ENCODE measurements around the gene SFT2D1.

Gene SFT2D1

DNA sequence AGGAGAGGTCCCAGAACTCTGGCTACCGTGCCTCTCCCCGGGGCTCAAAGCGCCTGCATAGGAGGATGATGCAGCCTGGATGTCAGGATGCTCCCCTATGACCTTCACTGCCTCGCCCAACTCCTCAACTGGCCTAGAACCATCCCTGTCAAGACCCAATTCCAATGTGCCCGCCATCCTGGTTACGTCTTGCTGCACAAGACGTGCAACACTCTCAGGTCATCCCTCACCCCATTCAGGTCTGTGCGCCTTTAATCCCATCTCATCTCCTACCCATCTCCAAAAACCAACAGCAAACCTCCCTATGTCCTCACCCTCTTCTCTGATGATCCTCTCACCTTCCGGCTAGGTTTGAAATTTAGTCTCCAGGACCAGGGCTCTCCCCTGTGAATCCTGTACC is 3.5 kb downstream of the SFT2D1 start:
- H2BK120ac ChIP-seq (ENCODE audit: low read depth, low read length): no peak overlapping the region
- no peak overlapping the region for H2BK12ac ChIP-seq (ENCODE audit: low read length in 2 of 2)
- no peak overlapping the region for H3K23ac ChIP-seq (ENCODE audit: low read length in 2 of 2)
- peaks cover 22 to 46% of the 10 kb centered on the region in 2 experiments for H3K36me3 ChIP-seq (ENCODE audit: control insufficient read depth in 1 of 2, insufficient read depth in 2 of 2, low read depth in 1 of 2, low read length in 2 of 2)
- H3K27me3 ChIP-seq (ENCODE audit: control insufficient read depth in 1 of 2, insufficient read depth in 1 of 2, low read length in 2 of 2): no peaks in the 10 kb centered on the region
- H2BK15ac ChIP-seq (ENCODE audit: low read depth, poor library complexity, severe bottlenecking): no peak overlapping the region
- H3K4ac ChIP-seq (ENCODE audit: low read depth in 1 of 2, low read length in 2 of 2): no peak overlapping the region
- no peak overlapping the region for H4K91ac ChIP-seq (ENCODE audit: low read length)
- H3K14ac ChIP-seq (ENCODE audit: low read length in 2 of 2): no peak overlapping the region
- H3K9me3 ChIP-seq (ENCODE audit: control insufficient read depth, low read length): no peaks in the 10 kb centered on the region
- H3K79me1 ChIP-seq (replicated peaks; ENCODE audit: low read length, poor library complexity, severe bottlenecking): peaks cover 19% of the 10 kb centered on the region
- DNase-seq: no peak
- no peak overlapping the region for H3K9ac ChIP-seq (ENCODE audit: low read length)
- no peak overlapping the region for H3K27ac ChIP-seq (ENCODE audit: low read length, poor library complexity, severe bottlenecking)
- no peak overlapping the region for H2AK5ac ChIP-seq (ENCODE audit: low read length, severe bottlenecking)
- H3K4me3 ChIP-seq (ENCODE audit: insufficient read depth in 1 of 2, low read depth in 1 of 2, low read length in 2 of 2): no peak overlapping the region
- H3K4me2 ChIP-seq (ENCODE audit: low read length, poor library complexity, severe bottlenecking): no peak overlapping the region
- peaks cover 11% of the 10 kb centered on the region for H3K4me1 ChIP-seq (ENCODE audit: control insufficient read depth, insufficient read depth, low read depth, low read length)
- H2AFZ ChIP-seq (ENCODE audit: low read depth, low read length): no peak overlapping the region
- H3K18ac ChIP-seq (ENCODE audit: low read depth in 1 of 2, low read length in 2 of 2): no peak overlapping the region
- H2BK5ac ChIP-seq (ENCODE audit: low read depth, low read length, poor library complexity, severe bottlenecking): no peak overlapping the region
- no peak overlapping the region for H4K8ac ChIP-seq (ENCODE audit: low read length)
- WGBS: 99% methylated on average over 9 of the region's 9 CpGs

GRCh38 chr6:166336847-166337246 is 5.5 kb downstream of the SFT2D1 start:
- no peak overlapping the region for H4K8ac ChIP-seq (ENCODE audit: low read length)
- WGBS: 100% methylated on average over 3 of the region's 3 CpGs
- no peaks in the 10 kb centered on the region for H3K9me3 ChIP-seq (ENCODE audit: control insufficient read depth, low read length)
- H2BK12ac ChIP-seq (ENCODE audit: low read length in 2 of 2): no peak overlapping the region
- no peak overlapping the region for H2BK5ac ChIP-seq (ENCODE audit: low read depth, low read length, poor library complexity, severe bottlenecking)
- H2BK120ac ChIP-seq (ENCODE audit: low read depth, low read length): no peak overlapping the region
- DNase-seq: no peak
- H3K18ac ChIP-seq (ENCODE audit: low read depth in 1 of 2, low read length in 2 of 2): no peak overlapping the region
- no peak overlapping the region for H2AK5ac ChIP-seq (ENCODE audit: low read length, severe bottlenecking)
- no peaks in the 10 kb centered on the region for H3K27me3 ChIP-seq (ENCODE audit: control insufficient read depth in 1 of 2, insufficient read depth in 1 of 2, low read length in 2 of 2)
- H3K9ac ChIP-seq (ENCODE audit: low read length): no peak overlapping the region
- peaks cover 23% of the 10 kb centered on the region for H3K79me1 ChIP-seq (replicated peaks; ENCODE audit: low read length, poor library complexity, severe bottlenecking)
- peaks cover 15% of the 10 kb centered on the region for H3K4me1 ChIP-seq (ENCODE audit: control insufficient read depth, insufficient read depth, low read depth, low read length)
- no peak overlapping the region for H4K91ac ChIP-seq (ENCODE audit: low read length)
- H3K4ac ChIP-seq (ENCODE audit: low read depth in 1 of 2, low read length in 2 of 2): no peak overlapping the region
- H2BK15ac ChIP-seq (ENCODE audit: low read depth, poor library complexity, severe bottlenecking): no peak overlapping the region
- H3K27ac ChIP-seq (ENCODE audit: low read length, poor library complexity, severe bottlenecking): no peak overlapping the region
- peaks cover 30 to 49% of the 10 kb centered on the region in 2 experiments for H3K36me3 ChIP-seq (ENCODE audit: control insufficient read depth in 1 of 2, insufficient read depth in 2 of 2, low read depth in 1 of 2, low read length in 2 of 2)
- H3K23ac ChIP-seq (ENCODE audit: low read length in 2 of 2): no peak overlapping the region
- H2AFZ ChIP-seq (ENCODE audit: low read depth, low read length): no peak overlapping the region
- no peak overlapping the region for H3K14ac ChIP-seq (ENCODE audit: low read length in 2 of 2)
- no peak overlapping the region for H3K4me3 ChIP-seq (ENCODE audit: insufficient read depth in 1 of 2, low read depth in 1 of 2, low read length in 2 of 2)
- H3K4me2 ChIP-seq (ENCODE audit: low read length, poor library complexity, severe bottlenecking): no peak overlapping the region

DNA sequence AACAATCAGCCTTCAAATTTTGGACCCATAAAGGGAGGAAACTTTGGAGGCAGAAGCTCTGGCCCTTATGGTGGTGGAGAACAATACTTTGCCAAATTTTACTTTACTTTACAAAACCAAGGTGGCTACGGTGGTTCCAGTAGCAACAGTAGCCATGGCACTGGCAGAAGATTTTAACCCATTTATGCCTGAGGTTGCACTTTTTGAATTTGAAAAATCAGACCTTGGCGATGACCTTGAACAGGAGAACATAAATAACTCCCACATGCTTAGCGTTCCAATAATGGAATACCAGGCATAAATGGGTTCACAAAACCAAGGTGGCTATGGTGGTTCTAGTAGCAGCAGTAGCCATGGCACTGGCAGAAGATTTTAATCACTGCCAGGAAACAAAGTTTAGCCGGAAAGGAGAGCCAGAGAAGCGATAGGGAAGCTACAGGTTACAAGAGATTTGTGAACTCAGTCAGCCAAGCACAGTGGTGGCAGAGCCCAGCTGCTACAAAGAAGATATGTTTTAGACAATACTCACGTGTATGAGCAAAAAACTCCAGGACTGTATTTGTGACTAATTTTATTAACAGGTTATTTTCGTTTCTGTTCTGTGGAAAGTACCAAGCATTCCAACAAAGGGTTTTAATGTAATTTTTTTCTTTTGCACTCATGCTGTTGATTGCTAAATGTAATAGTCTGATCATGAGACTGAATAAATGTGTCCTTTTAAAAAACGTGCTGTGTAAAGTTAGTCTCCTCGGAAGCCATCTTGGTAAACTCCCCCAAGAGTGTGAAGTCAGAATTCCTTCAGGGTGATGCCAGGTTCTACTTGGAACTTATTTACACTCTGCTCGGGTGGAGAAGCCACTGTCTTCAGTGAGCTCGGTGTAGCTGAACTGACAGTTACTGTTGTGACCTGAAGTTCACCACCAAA is 6.7 kb downstream of the SFT2D1 start:
- Histone ChIP-seq H2AFZ (ENCODE audit: low read depth, low read length) (no peak overlapping the region), H3K27me3 (ENCODE audit: control insufficient read depth in 1 of 2, insufficient read depth in 1 of 2, low read length in 2 of 2) (no peaks in the 10 kb centered on the region), H3K4me3 (ENCODE audit: insufficient read depth in 1 of 2, low read depth in 1 of 2, low read length in 2 of 2) (no peak overlapping the region), H4K91ac (ENCODE audit: low read length) (no peak overlapping the region), H3K9me3 (ENCODE audit: control insufficient read depth, low read length) (no peaks in the 10 kb centered on the region), H3K14ac (ENCODE audit: low read length in 2 of 2) (no peak overlapping the region), H3K23ac (ENCODE audit: low read length in 2 of 2) (no peak overlapping the region), H3K4ac (ENCODE audit: low read depth in 1 of 2, low read length in 2 of 2) (no peak overlapping the region), H4K8ac (ENCODE audit: low read length) (no peak overlapping the region), H3K4me2 (ENCODE audit: low read length, poor library complexity, severe bottlenecking) (no peak overlapping the region), H3K18ac (ENCODE audit: low read depth in 1 of 2, low read length in 2 of 2) (no peak overlapping the region), H2BK120ac (ENCODE audit: low read depth, low read length) (no peak overlapping the region), H3K36me3 (ENCODE audit: control insufficient read depth in 1 of 2, insufficient read depth in 2 of 2, low read depth in 1 of 2, low read length in 2 of 2) (peaks cover 30 to 46% of the 10 kb centered on the region in 2 experiments), H2BK15ac (ENCODE audit: low read depth, poor library complexity, severe bottlenecking) (no peak overlapping the region), H3K79me1 (replicated peaks; ENCODE audit: low read length, poor library complexity, severe bottlenecking) (peaks cover 23% of the 10 kb centered on the region), H3K4me1 (ENCODE audit: control insufficient read depth, insufficient read depth, low read depth, low read length) (peaks cover 13% of the 10 kb centered on the region), H2AK5ac (ENCODE audit: low read length, severe bottlenecking) (no peak overlapping the region), H3K27ac (ENCODE audit: low read length, poor library complexity, severe bottlenecking) (no peak overlapping the region), H3K9ac (ENCODE audit: low read length) (no peak overlapping the region), H2BK12ac (ENCODE audit: low read length in 2 of 2) (no peak overlapping the region), H2BK5ac (ENCODE audit: low read depth, low read length, poor library complexity, severe bottlenecking) (no peak overlapping the region)
- DNase-seq: no peak
- 94% methylated on average over 9 of the region's 11 CpGs for WGBS

DNA sequence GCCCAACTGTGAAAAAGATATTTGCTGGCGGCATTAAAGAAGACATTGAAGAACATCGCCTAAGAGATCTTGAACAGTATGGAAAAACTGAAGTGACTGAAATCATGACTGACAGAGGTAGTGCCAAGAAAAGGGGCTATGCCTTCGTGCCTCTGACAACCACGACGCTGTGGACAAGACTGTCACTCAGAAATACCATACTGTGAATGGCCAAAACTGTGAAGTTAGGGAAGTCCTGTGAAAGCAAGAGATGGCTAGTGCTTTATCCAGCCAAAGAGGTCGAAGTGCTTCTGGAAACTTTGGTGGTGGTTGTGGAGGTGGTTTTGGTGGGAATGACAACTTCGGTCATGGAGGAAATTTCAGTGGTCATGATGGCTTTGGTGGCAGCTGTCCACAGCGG is 7.5 kb downstream of the SFT2D1 start:
- Histone ChIP-seq H3K9ac (ENCODE audit: low read length) (no peak overlapping the region), H4K91ac (ENCODE audit: low read length) (no peak overlapping the region), H3K4ac (ENCODE audit: low read depth in 1 of 2, low read length in 2 of 2) (no peak overlapping the region), H3K4me2 (ENCODE audit: low read length, poor library complexity, severe bottlenecking) (no peak overlapping the region), H3K4me1 (ENCODE audit: control insufficient read depth, insufficient read depth, low read depth, low read length) (peaks cover 13% of the 10 kb centered on the region), H2BK15ac (ENCODE audit: low read depth, poor library complexity, severe bottlenecking) (no peak overlapping the region), H3K18ac (ENCODE audit: low read depth in 1 of 2, low read length in 2 of 2) (no peak overlapping the region), H2AFZ (ENCODE audit: low read depth, low read length) (no peak overlapping the region), H3K27ac (ENCODE audit: low read length, poor library complexity, severe bottlenecking) (no peak overlapping the region), H4K8ac (ENCODE audit: low read length) (no peak overlapping the region), H2BK5ac (ENCODE audit: low read depth, low read length, poor library complexity, severe bottlenecking) (no peak overlapping the region), H3K14ac (ENCODE audit: low read length in 2 of 2) (no peak overlapping the region), H3K79me1 (replicated peaks; ENCODE audit: low read length, poor library complexity, severe bottlenecking) (peaks cover 23% of the 10 kb centered on the region), H3K9me3 (ENCODE audit: control insufficient read depth, low read length) (no peaks in the 10 kb centered on the region), H3K27me3 (ENCODE audit: control insufficient read depth in 1 of 2, insufficient read depth in 1 of 2, low read length in 2 of 2) (no peaks in the 10 kb centered on the region), H3K36me3 (ENCODE audit: control insufficient read depth in 1 of 2, insufficient read depth in 2 of 2, low read depth in 1 of 2, low read length in 2 of 2) (peaks cover 30 to 43% of the 10 kb centered on the region in 2 experiments), H3K23ac (ENCODE audit: low read length in 2 of 2) (no peak overlapping the region), H2AK5ac (ENCODE audit: low read length, severe bottlenecking) (no peak overlapping the region), H2BK120ac (ENCODE audit: low read depth, low read length) (no peak overlapping the region), H2BK12ac (ENCODE audit: low read length in 2 of 2) (no peak overlapping the region), H3K4me3 (ENCODE audit: insufficient read depth in 1 of 2, low read depth in 1 of 2, low read length in 2 of 2) (no peak overlapping the region)
- no peak for DNase-seq
- 94% methylated on average over 8 of the region's 8 CpGs for WGBS
